PC-9 (cell line): Measurements from ENCODE around the gene SYNPO. TPM values are rescaled to one million over a fixed set of nuclear protein-coding genes. Genes with fewer than 3 reads are reported as not detected.

Source experiments
- BruUV-seq: library from RNA; stranded (reverse); fragments of 400-500 nt; replicated peaks from 2 replicates; lab custom pipeline; 2021; lab: Mats Ljungman, UMichigan
- CTCF ChIA-PET: fragments of 300-600 bp; sonication (Branson Sonifier 250); formaldehyde crosslinking; loops from one replicate; lab custom pipeline; 2022; ENCODE audit warnings: antibody characterized with exemption; lab: Charles Lee
- POLR2A ChIA-PET: fragments of 300-600 bp; sonication (Branson Sonifier 250); formaldehyde crosslinking; loops from one replicate; lab custom pipeline; 2022; ENCODE audit warnings: antibody characterized with exemption; ENCODE audit not compliant: unreplicated experiment; lab: Charles Lee
- DNase-seq, 2 experiments: peaks; one replicate each; pipeline versions ENCODE4 v3.0.0 to v3.0.0-alpha.2; 2015 to 2022; ENCODE audit warnings: mixed read lengths in 1 of 2
- H2AFZ ChIP-seq: fragments of 200-600 bp; sonication (generic); 2 replicates; pipeline ENCODE4 v1.8.1; 2017; ENCODE audit warnings: antibody characterized with exemption
- H3F3A ChIP-seq: fragments of 200-600 bp; sonication (generic); 2 replicates; pipeline ENCODE4 v1.8.1; 2017; ENCODE audit warnings: antibody characterized with exemption, mild to moderate bottlenecking, low read depth; ENCODE audit not compliant: insufficient read depth
- H3K27ac ChIP-seq: fragments of 200-600 bp; sonication (generic); 2 replicates; pipeline ENCODE4 v1.6.1; 2016; ENCODE audit warnings: mixed run types
- H3K27me3 ChIP-seq: fragments of 200-600 bp; sonication (generic); 2 replicates; pipeline ENCODE4 v1.6.1; 2016; ENCODE audit warnings: low read depth, mixed run types; ENCODE audit not compliant: insufficient read depth
- H3K36me3 ChIP-seq: fragments of 200-600 bp; sonication (generic); 2 replicates; pipeline ENCODE4 v1.6.1; 2016; ENCODE audit warnings: low read depth, mixed run types
- H3K4me1 ChIP-seq: fragments of 200-600 bp; sonication (generic); replicated peaks from 2 replicates; pipeline ENCODE4 v1.6.1; 2016; ENCODE audit warnings: mixed run types; ENCODE audit not compliant: insufficient read depth
- H3K4me2 ChIP-seq: fragments of 200-600 bp; sonication (generic); 2 replicates; pipeline ENCODE4 v1.6.1; 2017; ENCODE audit warnings: mixed run types
- H3K4me3 ChIP-seq: fragments of 200-600 bp; sonication (generic); 2 replicates; pipeline ENCODE4 v1.6.1; 2016; ENCODE audit warnings: mixed run types
- H3K79me2 ChIP-seq: fragments of 200-600 bp; sonication (generic); 2 replicates; pipeline ENCODE4 v1.6.1; 2017; ENCODE audit warnings: low read depth, mixed run types
- H3K9me2 ChIP-seq: fragments of 200-600 bp; sonication (generic); 2 replicates; pipeline ENCODE4 v1.8.1; 2017; ENCODE audit warnings: mild to moderate bottlenecking; ENCODE audit not compliant: insufficient read depth
- H3K9me3 ChIP-seq: fragments of 200-600 bp; sonication (generic); 2 replicates; pipeline ENCODE4 v1.8.1; 2016; ENCODE audit warnings: low read depth; ENCODE audit not compliant: insufficient read depth
- H4K20me1 ChIP-seq: fragments of 200-600 bp; sonication (generic); 2 replicates; pipeline ENCODE4 v1.8.1; 2017; ENCODE audit not compliant: insufficient read depth
- CTCF ChIP-seq: fragments of 200-600 bp; sonication (generic); conservative IDR thresholded peaks from 2 replicates; pipeline ENCODE4 v1.6.1; 2017; ENCODE audit warnings: mixed run types, antibody characterized with exemption, mild to moderate bottlenecking, moderate library complexity
- EZH2 ChIP-seq: fragments of 200-600 bp; sonication (generic); IDR thresholded peaks from 2 replicates; pipeline ENCODE4 v1.8.0; 2017; ENCODE audit warnings: antibody characterized with exemption, low read depth
- intact Hi-C: fragments of 100-400 bp; cut with micrococcal nuclease; formaldehyde crosslinking; loops from one replicate; pipeline ENCODE4 v1.10.0; 2022; ENCODE audit not compliant: unreplicated experiment
- total RNA-seq: library from RNA; stranded (reverse); gene quantifications from 2 replicates; pipeline ENCODE4 v1.2.3, GENCODE V29; 2021

Gene SYNPO
- total RNA-seq, 1 experiment from 2014 or later: 2.0 TPM

GRCh38 chr5:150661821-150662596 is 21.5 kb downstream of the SYNPO start:
- H3K4me2 ChIP-seq: no peak overlapping the region
- H3K4me3 ChIP-seq: no peak overlapping the region
- H3K79me2 ChIP-seq: no peaks in the 10 kb centered on the region
- H3K27ac ChIP-seq: no peak overlapping the region
- no peaks in the 10 kb centered on the region for H3K36me3 ChIP-seq
- no peak overlapping the region for H2AFZ ChIP-seq
- intact Hi-C loops: no loop called here
- no peaks in the 10 kb centered on the region for H3F3A ChIP-seq
- TF ChIP-seq EZH2 (no peak), CTCF (no peak)
- ChIA-PET POLR2A (interaction anchor here (0.6 kb wide), 1 partner anchor 21 kb away, joined by 7 read pairs; no protein-coding TSS in a partner anchor), CTCF (no interaction called here)
- DNase-seq: no peak
- H4K20me1 ChIP-seq: no peaks in the 10 kb centered on the region
- H3K27me3 ChIP-seq: peaks cover 20% of the 10 kb centered on the region
- no peaks in the 10 kb centered on the region for H3K9me2 ChIP-seq
- no TSS peak for BruUV-seq
- no peaks in the 10 kb centered on the region for H3K4me1 ChIP-seq
- no peaks in the 10 kb centered on the region for H3K9me3 ChIP-seq

- Histone ChIP-seq H2AFZ (no peak overlapping the region), H4K20me1 (no peaks in the 10 kb centered on the region), H3K27ac (no peak overlapping the region), H3F3A (no peaks in the 10 kb centered on the region), H3K79me2 (no peaks in the 10 kb centered on the region), H3K4me1 (no peaks in the 10 kb centered on the region), H3K27me3 (peaks cover 20% of the 10 kb centered on the region), H3K4me2 (no peak overlapping the region), H3K36me3 (no peaks in the 10 kb centered on the region), H3K9me2 (no peaks in the 10 kb centered on the region), H3K9me3 (no peaks in the 10 kb centered on the region), H3K4me3 (no peak overlapping the region)
- intact Hi-C loops: no loop called here
- CTCF ChIA-PET: no interaction called here
- BruUV-seq: no TSS peak
- POLR2A ChIA-PET: no interaction called here
- no peak for DNase-seq
- no peak for TF ChIP-seq EZH2
Observed at GRCh38 chr5:150662731-150663516, 22.5 kb downstream of the SYNPO start.

GRCh38 chr5:150663936-150664335 is 23.5 kb downstream of the SYNPO start:
- no peak for TF ChIP-seq CTCF
- DNase-seq: no peak
- no peaks in the 10 kb centered on the region for H3K79me2 ChIP-seq
- H4K20me1 ChIP-seq: no peaks in the 10 kb centered on the region
- H3K27me3 ChIP-seq: peaks cover 20% of the 10 kb centered on the region
- no peaks in the 10 kb centered on the region for H3K9me3 ChIP-seq
- no peaks in the 10 kb centered on the region for H3K4me1 ChIP-seq
- intact Hi-C loops: no loop called here
- BruUV-seq: no TSS peak
- POLR2A ChIA-PET: no interaction called here
- H3K36me3 ChIP-seq: no peaks in the 10 kb centered on the region
- H3K27ac ChIP-seq: no peak overlapping the region
- H3K9me2 ChIP-seq: no peaks in the 10 kb centered on the region
- no peaks in the 10 kb centered on the region for H3F3A ChIP-seq
- no peak overlapping the region for H3K4me2 ChIP-seq
- CTCF ChIA-PET: no interaction called here
- no peak overlapping the region for H2AFZ ChIP-seq
- H3K4me3 ChIP-seq: no peak overlapping the region
